Stimulated activated CD8-positive, alpha-beta memory T cell treated with anti-CD3 and anti-CD28 coated beads, Interleukin-15, amount 100 ng/mL, for 1 hour (primary cell): ENCODE results near the gene ETHE1.
"Not testable (repeated sequence)": the region's sequence is repeated elsewhere in the genome, so short reads cannot be mapped to it uniquely, and the experiment has no call there.

ENCODE experiments used
- DNase-seq: peaks from one replicate; pipeline ENCODE4 v3.0.0-alpha.2; 2020; ENCODE audit warnings: low read depth

ETHE1 gene

DNA sequence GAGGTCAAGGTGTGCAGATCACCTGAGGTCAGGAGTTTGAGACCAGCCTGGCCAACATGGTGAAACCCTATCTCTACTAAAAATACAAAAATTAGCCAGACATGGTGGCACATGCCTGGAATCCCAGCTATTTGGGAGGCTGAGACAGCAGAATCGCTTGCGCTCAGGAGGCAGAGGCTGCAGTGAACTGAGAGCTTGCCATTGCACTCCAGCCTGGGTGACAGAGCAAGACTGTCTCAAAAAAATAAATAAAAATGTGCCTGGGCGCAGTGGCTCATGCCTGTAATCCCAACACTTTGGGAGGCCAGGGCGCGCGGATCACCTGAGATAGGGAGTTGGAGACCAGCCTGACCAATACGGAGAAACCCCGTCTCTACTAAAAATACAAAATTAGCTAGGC lies 3.3 kb downstream of the ETHE1 start:
- not testable (repeated sequence) for DNase-seq

DNA sequence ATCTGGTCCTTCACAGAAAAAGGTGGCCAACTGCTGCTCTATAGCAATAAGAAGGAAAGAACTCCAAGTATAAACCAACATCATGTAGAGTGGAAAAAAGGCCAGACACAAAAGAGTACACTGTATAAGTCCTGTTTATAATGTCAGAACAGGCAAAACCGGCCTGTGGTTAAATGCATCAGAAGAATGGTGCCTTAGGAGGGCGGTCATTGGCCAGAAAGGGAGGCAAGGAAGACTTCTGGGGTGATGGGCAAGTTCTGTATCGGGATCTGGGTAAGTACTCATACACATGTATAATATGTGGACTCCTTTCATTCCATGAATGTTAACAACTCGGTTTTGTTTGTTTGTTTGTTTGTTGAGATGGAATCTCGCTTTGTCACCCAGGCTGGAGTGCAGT lies 4.1 kb downstream of the ETHE1 start:
- no peak for DNase-seq

DNA sequence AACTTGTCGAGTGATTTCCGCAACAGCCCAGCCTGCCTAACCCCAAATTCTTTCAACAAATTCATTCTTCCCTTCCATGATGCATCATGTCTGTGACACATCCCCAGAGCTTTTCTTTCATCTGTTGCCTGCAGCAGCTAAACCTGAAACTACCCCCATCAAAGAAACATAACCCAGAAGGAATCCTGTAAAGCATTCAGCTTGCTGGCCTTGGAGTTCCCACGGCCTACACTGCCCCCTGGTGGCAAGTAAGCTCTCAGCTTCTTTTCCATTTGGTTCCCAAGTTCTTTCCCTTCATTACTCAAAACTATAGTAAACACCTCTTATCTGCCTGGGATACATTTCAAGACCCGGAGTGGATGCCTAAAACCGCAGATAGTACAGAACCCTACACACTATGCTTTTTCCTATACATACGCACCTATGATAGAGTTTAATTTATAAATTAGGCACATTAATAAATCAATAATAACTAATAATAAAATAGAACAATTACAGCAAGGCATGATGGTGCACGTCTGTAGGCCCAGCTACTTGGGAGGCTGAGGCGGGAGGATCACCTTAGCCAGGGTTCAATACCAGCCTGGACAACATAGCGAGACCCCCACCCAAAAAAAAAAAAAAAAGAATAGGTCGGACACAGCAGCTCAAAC lies 7.4 kb downstream of the ETHE1 start:
- peak; percentile 71 for DNase-seq

DNA sequence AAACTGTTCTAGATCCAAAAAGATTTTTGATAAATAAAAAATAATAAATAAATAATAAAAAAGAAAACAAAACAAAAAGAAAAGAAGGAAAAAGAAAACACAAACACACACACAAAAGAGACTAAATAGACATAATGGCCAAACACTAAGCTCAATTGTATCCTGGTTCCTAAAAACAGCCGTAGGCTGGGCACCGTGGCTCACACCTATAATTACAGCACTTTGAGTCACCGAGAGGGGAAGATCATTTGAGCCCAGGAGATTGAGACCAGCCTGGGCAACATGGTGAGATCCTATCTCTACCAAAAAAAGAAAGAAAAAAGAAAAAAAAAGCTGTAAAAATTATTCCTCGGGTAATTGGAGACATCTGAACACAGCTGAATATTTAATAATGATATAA lies 8.9 kb downstream of the ETHE1 start:
- no peak for DNase-seq

DNA sequence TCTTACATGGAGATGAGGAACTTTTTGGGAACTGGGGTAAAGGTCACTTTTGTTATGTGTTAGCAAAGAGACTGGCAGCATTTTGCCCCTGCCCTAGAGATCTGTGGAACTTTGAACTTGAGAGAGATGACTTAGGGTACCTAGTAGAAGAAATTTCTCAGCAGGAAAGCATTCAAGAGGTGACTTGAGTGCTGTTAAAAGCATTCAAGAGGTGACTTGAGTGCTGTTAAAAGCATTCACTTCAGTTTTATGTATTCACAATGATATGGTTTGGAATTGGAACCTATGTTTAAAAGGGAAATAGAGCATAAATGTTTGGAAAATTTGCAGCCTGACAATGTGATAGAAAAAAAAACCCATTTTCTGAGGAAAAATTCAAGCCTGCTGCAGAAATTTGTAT lies 14.6 kb downstream of the ETHE1 start:
- DNase-seq: not testable (repeated sequence)

DNA sequence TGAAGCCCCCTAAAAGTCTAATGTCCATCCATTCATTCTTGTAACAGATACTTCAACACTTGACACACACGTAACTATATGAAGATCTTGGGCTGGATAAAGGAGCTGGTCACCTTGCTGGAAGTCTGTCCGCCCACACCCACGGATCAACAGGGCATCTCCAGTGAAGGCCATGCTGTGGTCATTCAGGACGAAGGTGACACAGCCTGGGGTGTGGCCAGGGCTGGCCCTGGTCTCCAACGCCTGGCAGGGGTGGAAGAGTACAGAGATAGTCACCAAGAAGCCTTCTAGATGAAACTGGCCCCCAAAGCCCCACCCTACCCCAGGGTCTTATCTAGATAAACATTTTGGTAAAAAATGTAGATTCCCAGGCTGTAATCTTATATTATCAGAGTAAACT lies 15.7 kb downstream of the ETHE1 start:
- DNase-seq: no peak

DNA sequence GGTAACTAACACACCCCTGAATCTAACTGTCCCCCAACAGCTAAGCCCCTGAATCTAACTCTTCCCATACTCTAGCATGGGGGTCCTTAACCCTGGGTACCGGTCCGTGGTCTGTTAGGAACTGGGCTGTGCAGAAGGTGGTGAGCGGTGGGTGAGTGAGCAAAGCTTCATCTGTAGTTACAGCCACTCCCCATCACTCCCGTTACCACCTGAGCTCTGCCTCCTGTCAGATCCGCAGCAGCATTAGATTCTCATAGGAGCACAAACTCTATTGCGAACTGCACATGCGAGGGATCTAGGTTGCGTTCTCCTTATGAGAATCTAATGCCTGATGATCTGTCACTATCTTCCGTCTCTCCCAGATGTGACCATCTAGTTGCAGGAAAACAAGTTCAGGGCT lies 16.3 kb downstream of the ETHE1 start:
- DNase-seq: no peak

DNA sequence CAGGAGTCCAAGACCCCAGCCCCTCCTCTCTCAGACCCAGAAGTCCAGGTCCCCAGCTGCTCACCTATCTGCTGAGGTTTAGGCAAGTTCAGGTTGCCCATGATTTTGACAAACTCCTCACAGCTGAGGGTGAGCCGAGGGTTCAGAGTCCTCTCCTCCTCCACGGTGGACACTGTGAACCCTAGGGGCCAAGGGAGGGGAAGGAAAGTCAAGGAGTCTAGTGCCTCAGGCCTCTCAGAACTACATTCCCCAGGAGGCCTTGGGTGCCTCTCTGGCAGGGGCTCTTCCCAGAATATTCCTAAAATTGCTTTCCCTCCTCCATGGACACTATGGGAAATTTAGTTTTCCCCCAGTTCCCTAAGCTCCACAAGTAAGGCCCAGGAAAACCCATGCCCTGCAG lies 19.1 kb downstream of the ETHE1 start:
- no peak for DNase-seq

DNA sequence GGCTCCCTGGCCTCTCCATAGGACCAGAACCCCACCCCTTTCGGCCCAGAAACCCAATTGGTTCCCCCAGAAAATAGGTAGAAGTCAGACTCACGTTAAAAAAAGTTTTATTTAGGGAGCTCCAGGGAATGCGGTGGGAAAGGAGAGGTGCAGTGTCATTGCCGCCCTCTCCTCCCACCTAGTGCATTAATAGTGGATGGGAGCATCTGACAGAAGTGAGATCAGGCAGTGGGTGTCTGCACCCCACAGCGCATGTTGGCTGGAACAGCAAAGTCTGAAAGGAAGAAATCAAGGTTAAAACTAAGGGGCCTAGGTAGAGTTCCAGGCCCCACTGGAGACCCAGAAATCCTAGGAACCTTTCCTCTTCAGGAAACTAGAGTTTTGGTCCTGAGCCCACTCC lies 20.4 kb downstream of the ETHE1 start:
- no peak for DNase-seq

DNA sequence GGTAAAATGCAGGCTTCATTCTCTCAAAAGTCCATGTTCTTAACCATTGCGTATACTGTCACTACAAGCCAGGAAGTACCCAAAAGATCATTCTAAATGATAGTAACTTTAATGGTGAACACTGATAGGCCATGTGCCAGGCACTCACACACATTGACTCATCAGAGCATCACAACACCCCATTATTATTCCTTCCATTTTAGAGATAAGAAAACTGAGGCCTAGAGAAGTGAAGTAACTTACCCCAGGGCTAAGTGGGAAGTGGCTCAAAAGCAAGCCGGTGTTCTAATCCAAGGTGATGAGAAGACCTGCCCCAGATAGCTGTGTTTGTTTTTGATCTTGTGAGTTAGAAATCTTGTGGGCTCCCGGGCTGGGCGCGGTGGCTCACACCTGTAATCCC lies 21.1 kb downstream of the ETHE1 start:
- no peak for DNase-seq

DNA sequence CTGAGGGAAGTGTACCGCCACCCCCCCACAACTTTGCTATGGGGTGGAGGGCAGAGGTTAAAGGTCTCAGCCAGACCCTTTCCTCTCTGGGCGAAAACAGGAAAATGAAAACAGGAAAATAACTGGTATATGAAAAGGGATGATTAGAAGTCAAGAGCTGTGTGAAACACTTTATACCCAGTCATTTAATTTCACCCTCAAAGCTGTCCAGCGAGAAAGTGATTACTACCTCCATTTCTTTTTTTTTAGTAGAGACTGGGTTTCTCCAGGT lies 21.9 kb downstream of the ETHE1 start:
- no peak for DNase-seq

DNA sequence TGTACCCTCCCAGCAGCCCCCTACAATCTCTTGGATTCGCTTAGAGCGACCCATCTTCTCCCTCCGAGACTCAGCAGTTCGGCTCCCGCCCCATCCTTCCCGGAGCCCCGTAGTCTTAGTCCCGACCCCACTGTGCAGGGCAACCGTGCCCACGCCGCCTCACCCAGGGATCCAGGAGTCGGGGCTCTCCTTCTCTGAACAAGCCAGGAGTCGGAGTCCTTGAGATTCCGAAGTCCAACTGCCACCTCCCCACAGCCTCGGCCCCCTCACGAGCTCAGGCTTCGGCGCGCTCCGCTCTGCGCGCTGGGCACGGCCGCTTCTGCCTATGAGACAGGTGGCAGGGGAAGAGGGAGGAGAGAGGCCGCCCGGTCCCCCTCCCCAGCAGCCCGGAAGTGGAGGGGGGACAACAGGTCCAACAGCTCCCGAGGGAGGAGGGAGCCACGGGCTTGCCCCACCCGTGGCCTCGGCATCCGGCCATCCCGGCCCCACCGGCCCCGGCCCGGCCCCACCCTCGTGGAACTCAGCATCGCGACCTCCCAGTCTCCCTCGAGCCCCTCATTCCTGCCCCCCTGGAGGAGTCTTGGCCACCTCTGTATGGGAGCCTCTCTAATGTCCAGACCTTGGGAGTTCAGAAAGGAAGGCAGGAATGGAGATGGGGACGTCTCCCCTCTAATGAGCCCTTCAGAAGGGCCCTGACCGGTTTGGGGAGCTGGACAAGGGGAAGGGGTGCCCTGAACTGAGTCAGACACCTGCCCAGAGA lies 22.4 kb downstream of the ETHE1 start, which contains the start of gene PHLDB3:
Gene PHLDB3 (minus strand): TSS at position 321 of the 760 bp plus-strand sequence. CDS start 628 bp downstream, outside the sequence.
- DNase-seq: no peak

DNA sequence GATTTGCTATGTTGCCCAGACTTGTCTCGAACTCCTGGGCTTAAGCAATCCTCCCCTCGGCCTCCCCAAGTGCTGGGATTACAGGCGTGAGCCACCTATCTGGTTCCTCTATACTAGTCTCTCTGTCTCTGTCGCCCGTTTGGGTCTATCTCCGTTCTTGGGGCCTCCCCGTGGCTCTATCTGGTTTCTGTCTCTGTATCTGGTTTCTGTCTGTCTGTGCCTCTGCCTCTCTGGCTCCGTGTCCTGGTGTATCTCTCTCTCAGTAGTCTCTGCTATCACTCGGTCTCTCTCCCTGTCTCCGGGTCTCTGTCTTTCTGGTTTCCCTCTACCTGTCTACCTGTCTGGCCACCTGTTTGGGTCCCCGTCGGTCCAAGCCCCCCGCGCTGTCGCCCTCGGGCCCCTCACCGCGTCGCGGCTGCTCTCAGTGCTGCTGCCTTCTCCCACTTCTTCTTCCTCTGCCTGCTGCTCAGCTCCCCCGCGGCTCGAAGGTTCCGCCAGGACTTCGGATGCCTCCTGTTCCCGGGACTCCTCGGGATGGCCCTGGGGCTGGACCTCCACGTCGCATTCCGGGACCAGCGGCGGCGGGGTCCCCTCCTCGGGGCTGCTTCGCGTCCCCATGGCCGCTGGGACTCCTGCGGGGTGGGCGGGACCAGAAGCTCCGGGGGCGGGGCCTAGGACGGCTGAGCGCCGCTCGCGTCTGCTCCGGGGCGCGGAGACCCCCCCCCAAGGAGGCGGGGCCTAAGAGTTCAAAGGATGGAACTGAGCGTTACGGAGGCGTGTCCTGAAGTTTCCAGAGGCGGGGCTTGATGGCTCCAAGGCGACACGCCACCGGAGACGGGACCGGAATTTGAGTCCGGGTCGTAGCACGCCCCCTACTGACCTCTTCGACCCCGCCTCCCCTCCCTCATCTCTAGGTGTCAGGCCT lies 23.2 kb downstream of the ETHE1 start:
- peak; percentile 99 for DNase-seq

DNA sequence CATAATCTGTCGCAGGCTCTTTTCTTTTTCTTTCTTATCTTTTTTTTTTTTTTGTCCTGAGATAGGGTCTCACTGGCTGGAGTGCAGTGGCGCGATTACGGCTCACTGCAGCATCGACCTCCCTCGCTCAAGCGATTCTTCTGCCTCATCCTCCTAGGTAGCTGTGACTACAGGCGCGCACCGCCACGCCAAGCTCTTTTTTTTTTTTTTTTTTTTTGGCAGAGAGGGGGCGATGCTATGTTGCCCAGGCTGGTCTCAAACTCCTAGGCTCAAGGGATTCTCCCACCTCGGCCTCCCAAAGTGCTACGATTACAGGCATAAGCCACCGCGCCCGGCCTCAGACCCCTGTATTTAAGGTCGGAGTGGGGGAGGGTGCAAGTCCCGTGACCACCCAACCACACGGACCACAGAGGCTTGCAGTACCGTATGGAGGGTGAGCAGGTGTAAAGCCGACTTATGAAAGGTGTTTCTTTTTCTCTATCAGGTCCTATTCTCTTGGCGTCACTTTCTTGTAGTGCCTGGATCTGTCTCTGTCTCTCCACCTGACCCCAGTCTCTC lies 24.5 kb downstream of the ETHE1 start:
- DNase-seq: no peak

DNA sequence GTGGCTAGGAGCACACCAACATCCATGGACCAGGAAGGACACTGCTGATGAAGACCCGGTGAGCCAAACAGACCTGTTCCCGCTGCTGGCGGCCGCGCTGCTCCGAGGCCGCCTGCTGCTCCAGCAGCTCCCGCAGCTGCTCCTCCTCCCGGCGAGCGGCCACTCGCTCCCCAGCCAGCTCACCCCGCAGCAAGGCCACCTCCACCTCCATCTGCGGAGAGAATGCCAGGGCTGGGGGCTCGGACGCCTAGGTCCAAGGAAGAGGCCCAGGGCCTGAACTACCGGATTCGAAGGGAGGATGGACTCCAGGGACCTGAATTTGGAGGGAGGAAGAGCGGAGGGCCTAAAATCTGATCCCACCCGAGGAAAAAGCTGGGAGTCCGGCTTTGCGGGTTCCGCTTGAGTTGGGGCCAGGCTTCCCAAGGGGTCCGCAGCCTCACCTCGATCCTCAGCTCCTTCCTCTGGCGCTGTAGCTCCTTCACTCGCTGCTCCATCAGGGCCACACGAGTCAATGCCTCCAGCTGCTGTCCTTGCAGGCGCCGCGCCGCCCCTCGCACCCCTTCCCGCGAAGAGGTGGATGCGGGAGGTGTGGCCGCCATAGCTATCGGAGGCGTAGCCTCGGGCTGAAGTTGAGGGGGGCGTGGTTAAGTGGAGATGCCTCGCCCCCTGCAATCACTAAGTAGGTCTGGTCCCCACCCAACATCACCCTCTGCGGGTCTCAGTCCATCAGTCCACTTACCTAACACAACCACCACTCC lies 25.2 kb downstream of the ETHE1 start:
- DNase-seq: no peak

DNA sequence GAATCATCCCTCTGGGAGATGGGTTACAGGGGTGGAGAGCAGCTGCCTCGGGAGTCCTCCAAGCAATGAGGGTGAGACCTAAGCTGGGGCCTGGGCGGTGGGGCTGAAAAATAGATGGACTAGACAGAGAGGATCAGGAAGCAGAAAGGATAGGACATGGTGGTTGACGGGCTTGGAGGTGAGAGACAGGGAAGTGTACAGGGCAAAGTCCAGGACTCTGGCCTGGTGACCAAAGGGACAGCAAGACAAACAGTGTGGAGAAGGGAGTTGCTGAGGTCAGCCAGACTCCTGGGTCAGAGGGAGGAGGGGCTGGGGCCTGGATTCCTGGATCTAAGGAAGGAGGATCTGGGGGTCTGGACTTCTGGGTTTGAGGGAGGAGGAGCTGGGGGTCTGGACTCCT lies 28.0 kb downstream of the ETHE1 start:
- no peak for DNase-seq

DNA sequence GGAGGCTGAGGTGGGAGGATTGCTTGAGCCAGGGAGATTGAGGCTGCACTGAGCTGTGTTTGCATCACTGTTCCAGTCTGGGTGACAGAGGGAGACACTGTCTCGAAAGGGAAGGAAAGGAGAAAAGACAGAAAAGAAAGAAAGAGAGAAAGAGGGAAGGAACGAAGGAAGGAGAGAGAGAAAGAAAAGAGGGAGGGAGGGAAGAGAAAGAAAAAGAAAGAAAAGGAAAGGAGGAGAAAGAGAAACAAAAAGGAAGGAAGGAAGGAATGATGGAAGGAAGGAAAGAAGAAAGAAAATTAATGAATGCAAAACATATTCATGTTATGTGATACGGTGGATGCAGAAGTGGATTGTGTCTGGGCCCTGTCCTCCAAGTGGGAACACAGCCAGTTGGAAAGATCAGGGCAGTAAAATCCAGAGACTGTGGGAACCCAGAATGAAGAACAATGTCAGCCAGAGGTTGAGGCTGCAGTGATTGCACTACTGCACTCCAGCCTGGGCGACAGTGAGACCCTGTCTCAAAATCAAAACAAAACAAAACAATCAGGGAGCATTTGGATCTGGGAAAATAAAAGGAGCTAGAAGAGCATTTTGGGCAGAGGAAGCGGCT lies 28.7 kb downstream of the ETHE1 start:
- no peak for DNase-seq

DNA sequence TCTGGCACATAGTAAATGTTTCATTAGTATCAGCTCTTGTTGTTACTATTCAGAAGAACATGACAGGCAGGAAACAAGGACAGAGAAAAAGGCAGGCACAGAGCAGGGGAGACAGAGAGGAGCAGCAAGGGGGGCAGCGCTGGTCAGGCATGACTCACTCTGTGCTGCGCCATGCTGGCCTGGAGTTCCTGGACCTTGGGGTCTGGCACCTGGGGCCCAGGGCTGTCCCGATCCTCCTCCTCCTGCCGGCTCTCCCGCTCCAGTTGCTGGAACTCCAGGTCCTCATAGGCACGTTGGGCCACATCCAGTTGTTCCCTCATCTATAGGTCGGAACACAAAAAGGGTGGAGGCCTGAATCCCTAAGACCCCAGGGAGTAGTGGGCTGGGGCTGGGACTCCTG lies 30.0 kb downstream of the ETHE1 start:
- no peak for DNase-seq

DNA sequence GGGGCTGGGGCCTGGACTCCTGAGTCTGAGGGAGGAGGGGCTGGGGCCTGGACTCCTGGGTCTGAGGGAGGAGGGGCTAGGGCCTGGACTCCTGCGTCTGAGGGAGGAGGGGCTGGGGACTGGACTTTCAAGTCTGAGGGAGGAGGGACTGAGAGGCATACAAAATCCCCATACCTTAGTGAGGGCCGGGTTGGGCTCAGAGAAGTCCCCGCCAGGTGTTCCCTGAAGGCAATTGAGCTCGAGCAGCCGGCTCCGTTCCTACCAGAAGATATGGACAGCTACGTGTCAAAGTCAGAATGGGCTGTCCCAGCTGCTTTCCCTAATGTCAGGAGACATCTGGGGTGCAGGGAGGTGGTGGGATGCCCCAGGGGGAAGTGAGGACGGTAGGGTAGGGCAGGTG lies 31.9 kb downstream of the ETHE1 start:
- no peak for DNase-seq

DNA sequence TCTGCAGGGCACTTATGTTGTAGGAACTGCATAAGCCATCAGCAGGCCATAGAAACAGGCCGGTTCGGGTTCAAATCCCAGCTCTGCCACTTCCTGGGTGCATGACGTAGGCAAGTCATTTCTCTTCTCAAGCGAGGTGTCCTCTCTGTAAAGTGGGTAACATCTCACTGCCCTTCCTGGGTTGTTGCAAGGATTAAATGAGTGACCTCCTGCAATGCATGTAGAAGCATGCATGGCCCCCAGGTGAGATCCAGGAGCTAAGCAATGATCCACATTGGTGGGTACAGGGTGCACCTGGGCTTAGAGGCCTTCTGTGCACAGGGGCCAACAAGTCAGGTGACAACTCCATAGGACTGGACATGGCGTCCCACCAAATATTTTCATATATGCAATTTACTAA lies 36.2 kb downstream of the ETHE1 start:
- DNase-seq: no peak

DNA sequence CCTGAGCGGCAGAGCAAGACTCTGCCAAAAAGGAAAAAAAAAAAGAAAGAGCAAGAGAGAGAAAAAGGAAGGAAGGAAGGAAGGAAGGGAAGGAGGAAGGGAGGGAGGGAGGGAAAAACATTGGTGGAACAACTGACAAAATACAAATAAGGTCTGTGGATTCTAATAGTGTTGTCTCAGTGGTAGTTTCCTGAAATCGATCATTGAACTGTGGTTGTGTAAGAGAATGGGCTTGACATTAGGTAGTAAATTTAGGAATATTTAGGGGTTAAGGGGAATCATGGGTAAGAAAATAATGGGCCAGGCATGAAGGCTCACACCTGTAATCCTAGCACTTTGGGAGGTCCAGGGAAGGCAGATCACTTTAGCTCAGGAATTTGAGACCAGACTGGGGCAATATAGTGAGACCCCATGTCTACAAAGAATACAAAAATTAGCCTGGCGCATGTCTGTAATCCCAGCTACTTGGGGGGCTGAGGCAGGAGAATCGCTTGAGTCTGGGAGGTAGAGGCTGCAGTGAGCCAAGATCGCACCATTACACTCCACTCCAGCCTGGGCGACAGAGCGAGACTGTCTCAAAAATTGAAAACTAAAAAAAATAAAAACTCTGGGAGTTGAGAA lies 36.9 kb downstream of the ETHE1 start:
- DNase-seq: no peak
